Left kidney (tissue), 2 donors: ENCODE results near the gene MCU. TPM values are rescaled to one million over a fixed set of nuclear protein-coding genes. Genes with fewer than 3 reads are reported as not detected.
"Not testable (repeated sequence)": the region's sequence is repeated elsewhere in the genome, so short reads cannot be mapped to it uniquely, and the experiment has no call there.

Experiments used
- DNase-seq: peaks from one replicate; pipeline ENCODE4 v3.0.0-alpha.2; 2013
- polyA plus RNA-seq: library from polyadenylated mRNA; unstranded; fragments of 120-200 nt; gene quantifications from one replicate; pipeline ENCODE4 v1.2.1, GENCODE V29; 2013; ENCODE audit not compliant: insufficient read length

MCU gene
- polyA plus RNA-seq, 1 donor: 43.1 TPM

DNA sequence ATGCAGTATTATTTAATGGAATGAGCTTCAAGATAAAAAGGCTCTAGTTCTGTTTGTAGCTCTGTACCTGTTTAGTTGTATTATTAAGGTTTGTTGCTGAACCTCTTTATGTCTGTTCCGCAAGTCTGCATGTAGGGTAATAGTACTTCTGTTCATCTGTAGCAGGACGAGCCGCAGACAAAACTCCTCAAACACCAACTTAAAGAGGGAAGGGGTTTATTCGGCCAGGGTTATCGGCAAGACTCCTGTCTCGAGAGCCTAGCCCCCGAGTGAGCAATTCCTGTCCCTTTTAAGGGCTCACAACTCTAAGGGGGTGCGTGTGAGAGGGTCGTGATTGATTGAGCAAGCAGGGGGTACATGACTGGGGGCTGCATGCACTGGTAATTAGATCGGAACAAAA is 67.0 kb downstream of the MCU start:
- not testable (repeated sequence) for DNase-seq

DNA sequence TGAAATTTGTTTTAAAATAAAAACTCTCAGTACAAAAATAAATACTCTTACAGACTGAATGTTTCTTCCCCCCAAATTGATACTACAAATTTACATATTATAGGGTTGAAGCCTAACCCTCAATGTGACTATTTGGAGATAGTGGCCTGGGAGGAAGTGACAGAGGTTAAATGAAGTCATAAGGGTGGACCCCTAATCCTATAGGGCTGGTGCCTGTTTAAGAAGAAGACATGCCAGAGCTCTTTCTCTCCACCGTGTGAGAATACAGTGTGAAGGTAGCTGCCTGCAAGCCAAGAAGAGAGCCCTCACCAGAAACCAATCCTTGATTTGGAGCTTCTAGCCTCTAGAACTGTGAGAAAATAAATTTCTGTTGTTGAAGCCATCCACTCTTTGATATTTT is 67.6 kb downstream of the MCU start:
- DNase-seq: no peak

DNA sequence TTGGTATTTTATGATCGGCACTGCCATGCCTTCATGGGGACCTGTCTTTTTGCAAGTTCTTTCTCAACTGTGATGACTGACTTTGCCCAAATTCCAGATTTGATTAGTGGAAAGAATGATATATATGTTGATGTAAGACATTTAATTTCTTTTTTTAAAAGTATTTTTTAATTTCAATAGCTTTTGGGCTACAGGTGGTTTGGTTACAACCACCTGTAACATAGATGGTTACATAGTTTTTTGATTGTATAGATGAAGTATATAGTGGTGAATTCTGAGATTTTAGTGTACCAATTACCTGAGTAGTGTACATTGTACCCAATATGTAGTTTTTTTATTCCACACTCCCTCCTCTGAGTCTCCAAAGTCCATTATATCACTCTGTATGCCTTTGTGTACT is 69.6 kb downstream of the MCU start:
- DNase-seq: no peak

- DNase-seq: no peak
Observed at GRCh38 chr10:72762042-72762441, 70.1 kb downstream of the MCU start.

DNA sequence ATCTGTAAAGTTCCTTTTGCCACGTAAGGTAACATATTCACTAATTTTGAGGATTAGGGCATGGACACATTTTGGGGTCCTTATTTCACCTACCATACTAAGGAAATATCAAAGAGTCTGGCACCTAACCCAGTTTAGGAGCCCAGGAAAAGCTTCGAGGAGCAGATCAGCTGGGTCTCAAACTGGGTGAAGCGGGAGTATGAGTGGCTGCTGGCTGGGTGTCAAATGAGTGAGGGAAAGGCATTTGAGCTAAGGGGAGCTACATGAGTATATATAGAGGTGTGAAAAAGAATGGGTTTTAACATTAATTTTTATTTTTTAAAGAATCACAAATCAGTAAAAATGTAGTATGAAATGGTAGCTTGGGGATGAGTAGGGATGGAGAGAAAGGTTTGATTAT is 71.3 kb downstream of the MCU start:
- no peak for DNase-seq

DNA sequence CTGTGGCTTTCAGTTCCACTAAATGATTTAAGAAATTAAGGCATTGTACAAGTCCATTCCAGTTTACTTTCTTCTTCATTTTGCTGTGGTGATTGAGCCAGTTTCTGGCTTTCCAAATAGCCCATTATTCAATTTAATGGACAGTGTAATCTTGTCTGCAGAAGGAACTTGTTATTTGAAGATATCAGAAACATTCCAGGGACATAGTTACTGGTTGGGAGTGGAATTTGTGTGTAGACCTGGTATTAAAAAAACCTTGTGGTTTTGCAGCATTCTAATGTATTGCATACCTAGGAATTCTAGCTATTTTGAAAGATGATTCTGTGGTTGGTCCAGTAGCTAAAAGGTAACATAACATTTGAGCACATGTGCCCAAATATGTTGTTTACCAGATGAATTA is 72.2 kb downstream of the MCU start:
- no peak for DNase-seq

- DNase-seq: no peak
Observed at GRCh38 chr10:72765051-72765745, 73.3 kb downstream of the MCU start.

DNA sequence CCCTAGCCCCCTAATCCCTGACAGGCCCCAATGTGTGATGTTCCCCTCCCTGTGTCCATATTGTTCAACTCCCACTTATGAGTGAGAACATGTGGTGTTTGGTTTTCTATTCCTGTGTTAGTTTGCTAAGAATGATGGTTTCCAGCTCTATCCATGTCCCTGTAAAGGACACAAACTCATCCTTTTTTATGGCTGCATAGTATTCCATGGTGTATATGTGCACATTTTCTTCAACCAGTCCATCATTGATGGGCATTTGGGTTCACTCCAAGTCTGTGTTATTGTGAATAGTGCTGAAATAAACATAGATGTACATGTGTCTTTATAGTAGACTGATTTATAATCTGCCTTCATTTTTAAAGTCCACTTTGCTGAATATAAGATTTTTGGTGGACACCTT is 79.3 kb downstream of the MCU start:
- DNase-seq: not testable (repeated sequence)

DNA sequence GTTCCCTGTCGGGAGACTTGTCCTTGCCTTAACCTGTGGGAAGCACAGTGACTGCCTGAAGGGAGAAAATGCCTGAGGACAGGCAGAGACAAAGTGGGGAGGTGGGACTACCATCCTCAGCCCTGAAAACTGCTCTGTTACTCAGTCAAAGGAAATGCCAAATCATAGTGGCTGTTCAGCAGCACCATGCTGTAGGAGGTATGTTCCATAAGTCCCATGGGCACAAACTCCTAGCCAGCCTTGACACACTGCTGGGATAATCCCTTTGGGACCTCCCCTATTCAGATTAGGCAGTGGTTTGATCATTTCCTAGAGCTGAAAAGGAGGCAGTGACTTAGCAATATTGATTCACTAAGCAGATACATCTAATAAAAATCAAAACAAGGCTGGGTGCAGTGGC is 80.1 kb downstream of the MCU start:
- no peak for DNase-seq

GRCh38 chr10:72779874-72780273 is 87.9 kb downstream of the MCU start:
- no peak for DNase-seq

GRCh38 chr10:72782649-72783330 is 90.8 kb downstream of the MCU start:
- DNase-seq: no peak

DNA sequence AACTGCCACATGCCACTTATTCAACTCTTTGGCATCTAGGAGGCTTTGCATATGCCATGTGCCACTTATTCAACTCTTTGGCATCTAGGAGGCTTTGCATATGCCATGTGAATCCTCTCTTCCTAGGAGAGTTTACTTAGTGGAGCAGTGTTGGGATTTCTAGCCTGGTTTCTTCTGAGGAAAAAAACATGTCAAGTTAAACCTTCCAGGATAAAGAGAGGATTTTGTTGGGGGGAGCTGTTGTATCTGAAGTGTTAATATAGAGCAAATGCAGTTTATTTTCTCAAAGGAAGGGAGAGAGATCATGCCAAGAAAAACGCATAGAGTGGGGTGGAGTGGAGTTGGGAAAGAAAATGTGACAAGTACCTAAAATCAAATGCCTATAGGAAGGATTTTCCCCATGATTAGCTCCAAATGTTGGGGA is 91.5 kb downstream of the MCU start:
- no peak for DNase-seq

DNA sequence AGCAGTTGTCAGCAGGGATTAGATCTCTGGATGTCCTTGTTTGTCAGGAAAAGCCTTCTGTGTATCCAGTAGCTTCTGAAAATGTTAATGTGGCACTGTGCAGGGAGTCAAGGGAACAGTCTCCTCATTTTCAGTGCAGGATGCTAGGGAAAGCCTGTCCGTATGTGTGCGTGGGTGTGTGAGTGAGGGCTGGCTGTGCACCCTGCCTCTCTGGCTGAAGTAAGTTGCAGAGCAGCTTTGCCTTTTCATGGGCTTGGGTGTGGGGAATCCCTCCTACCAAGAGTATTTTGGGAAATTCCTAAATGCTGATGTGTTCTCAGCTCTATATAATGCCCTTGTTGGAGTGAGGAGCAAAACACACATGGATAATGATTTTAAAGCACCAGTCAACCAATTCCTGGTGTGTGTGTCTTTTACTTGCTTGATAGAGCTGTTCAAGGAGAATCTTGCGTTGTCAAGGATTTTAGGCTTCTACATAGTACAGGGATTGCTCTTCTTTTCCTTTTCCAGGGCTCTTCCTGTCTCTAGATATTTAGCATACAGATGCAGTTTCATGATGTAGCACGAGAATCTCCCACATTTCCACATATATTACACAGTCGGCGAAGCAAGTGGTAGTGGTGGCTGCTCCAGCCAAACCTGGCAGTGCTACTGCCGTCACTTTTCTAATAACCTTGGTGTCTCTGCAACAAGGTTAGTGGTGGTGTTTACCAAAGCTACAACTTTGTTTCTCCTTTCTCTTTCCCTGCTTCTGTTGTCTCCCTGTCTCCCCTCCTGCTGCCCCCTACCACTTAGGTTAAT is 92.8 kb downstream of the MCU start:
- peak; percentile 70 for DNase-seq

DNA sequence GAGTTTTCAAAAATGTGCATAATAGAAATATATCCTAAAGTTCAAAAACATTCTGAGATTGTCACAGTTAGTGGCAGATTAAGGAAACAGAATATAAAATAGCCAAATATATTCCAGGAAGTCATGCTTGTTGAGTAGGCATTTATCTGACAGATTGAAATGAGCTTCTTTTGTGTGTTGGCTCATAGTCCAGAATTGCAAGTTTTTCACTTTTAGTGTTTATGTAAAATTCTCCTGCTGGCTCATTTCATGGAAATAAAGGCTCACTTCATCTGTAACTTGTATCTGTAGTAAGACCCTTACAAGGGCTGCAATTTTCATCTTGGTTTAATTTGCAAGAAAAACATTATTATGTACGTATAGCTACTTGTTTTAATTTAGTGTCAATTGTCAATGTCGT is 93.5 kb downstream of the MCU start:
- DNase-seq: no peak

DNA sequence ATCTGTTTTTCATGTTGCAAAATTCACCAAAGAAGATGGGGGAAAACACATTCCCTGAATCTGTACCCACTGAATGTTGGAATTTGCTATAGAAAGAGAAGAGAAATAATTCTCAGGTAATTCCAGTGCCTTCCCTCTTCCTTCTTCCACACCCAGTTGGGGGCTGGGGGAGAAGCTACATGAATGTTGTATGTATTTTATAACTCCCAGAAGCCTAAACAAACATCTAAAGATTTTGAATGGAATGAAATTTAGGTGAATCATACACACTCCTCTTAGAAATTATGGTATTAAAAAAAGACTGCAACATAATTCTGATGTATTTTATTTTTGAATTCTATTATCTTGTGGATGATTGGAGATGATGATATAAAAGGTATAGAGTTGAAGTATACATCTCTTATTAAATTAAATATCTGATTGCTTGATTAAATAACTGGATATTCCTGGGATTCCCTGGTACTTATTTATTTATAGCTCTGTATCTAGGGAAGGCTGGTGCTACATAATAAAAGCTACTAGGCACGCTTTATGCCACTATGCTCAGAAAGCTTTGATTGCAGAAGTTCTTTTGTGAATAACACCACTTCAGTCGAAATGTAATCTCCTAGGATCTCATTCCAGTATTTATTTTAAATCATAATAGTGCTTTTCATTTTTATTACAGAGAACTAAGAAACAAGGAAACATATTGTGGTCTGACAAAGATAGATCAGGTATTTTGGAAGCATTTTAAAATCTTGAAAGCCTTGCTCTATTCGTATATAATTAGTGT is 98.5 kb downstream of the MCU start:
- DNase-seq: no peak

- DNase-seq: no peak
Observed at GRCh38 chr10:72792288-72792687, 100.3 kb downstream of the MCU start.

- DNase-seq: no peak
Observed at GRCh38 chr10:72793752-72794151, 101.8 kb downstream of the MCU start.

- DNase-seq: no peak
Observed at GRCh38 chr10:72794260-72794659, 102.3 kb downstream of the MCU start.

- DNase-seq: no peak
Observed at GRCh38 chr10:72796042-72796441, 104.1 kb downstream of the MCU start.

- no peak for DNase-seq
Observed at GRCh38 chr10:72796538-72796937, 104.6 kb downstream of the MCU start.

DNA sequence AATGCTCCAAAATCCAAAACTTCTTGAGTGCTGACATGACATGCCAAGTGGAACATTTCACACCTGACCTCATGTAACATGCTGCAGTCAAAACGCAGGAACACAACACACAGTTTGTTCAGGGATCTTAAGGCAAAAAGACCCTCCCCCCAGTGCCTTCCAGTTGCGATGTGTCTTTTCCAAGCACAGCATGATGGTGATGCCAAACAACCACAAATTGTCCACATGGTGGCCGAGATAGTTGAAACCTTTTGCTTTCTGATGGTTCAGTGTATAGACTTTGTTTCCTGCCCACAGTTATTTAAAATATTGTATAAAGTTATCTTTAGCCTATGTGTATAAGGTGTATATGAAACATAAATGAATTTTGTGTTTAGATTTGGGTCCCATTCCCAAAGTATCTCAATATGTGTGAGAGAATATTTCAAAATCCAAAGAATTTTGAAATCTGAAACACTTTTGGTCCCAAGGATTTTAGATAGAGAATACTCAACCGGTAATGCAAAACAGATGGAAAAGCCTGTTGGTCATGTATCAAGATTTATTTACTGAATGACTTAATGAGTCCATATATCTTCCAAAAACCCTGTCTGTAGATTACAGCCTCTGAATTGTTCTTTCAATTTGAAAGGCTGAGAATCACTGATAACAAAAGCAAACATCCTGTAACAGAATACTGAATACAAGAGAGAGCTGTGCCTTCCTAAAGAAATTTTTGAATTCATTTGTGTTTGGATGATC is 108.2 kb downstream of the MCU start:
- peak; percentile 31 for DNase-seq

GRCh38 chr10:72800741-72801092 is 108.8 kb downstream of the MCU start:
- no peak for DNase-seq
